Heart left ventricle (tissue), 13 donors: Measurements from ENCODE around the gene POLG.

Experiments
- POLR2A ChIP-seq, 2 donors: fragments of 450-650 bp; IDR thresholded peaks; one replicate each; pipeline ENCODE4 v1.6.1; 2017; ENCODE audit warnings: antibody characterized with exemption in 2 of 2, mild to moderate bottlenecking in 2 of 2, moderate library complexity in 2 of 2
- TF ChIP-seq, protein P1 (sequence below), 12 donors: fragments of 200-600 bp; sonication (generic) in 4 of 12; IDR thresholded peaks; one replicate each; pipeline versions ENCODE4 v1.5.0 to v1.8.0; 2018 to 2022; ENCODE audit warnings: antibody characterized with exemption in 12 of 12, mild to moderate bottlenecking in 5 of 12
- donor health status: ischemic (EF 13 %, LVEDD 7.1; RV severe dilation, severe dysfunction).
- donor health status: DM: no; HTN: yes; CAD: no.
- donor health status: DM: no; HTN: no; CAD: no.
- donor health status: ischemic (EF 25% LVEDD 6.9; RV normal size, moderate dysfunction).
- donor health status: ischemic (EF 25% LVEDD 5.7; RV mildly dilated, moderate dysfunction).
- donor health status: ischemic (EF 35%, LVEDD 5.7; RV mildly dilated, moderate dysfunction).
- donor health status: nonischemic (EF 11% LVEDD 7.7; RV severe dilation, severe dysfunction).
- donor health status: DM: yes; HTN: yes; CAD: no.
- donor health status: PGD.
- donor health status: ischemic (EF 29% LVEDD 5.4; RV normal size, mild dysfunction).
- donor health status: nonischemic (EF 23%, LVEDD 6.1; RV moderate dilation, normal function).

DNA sequence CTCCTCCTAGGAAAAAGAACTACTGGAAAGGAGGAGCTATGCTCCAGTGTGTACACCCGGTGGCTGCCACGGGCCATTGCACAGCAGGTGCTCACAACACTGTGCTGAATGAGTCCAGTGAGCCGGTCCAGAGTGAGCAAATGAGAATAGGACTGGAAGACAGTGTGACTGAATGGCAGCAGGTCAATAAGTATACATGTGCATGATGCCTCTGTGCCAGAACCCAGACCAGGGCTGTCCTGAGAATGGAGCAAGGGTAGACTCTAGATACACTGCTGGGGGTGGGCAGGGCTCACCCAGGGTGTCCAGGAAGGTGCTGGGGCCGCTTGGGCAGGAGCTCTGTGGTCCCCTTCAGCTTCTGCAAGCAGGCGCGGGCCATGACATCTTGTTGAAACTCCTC is 8.3 kb downstream of the POLG start:
- TF ChIP-seq, protein P1, sequence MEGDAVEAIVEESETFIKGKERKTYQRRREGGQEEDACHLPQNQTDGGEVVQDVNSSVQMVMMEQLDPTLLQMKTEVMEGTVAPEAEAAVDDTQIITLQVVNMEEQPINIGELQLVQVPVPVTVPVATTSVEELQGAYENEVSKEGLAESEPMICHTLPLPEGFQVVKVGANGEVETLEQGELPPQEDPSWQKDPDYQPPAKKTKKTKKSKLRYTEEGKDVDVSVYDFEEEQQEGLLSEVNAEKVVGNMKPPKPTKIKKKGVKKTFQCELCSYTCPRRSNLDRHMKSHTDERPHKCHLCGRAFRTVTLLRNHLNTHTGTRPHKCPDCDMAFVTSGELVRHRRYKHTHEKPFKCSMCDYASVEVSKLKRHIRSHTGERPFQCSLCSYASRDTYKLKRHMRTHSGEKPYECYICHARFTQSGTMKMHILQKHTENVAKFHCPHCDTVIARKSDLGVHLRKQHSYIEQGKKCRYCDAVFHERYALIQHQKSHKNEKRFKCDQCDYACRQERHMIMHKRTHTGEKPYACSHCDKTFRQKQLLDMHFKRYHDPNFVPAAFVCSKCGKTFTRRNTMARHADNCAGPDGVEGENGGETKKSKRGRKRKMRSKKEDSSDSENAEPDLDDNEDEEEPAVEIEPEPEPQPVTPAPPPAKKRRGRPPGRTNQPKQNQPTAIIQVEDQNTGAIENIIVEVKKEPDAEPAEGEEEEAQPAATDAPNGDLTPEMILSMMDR (IDR thresholded peaks at IDR 0.05), result no peak
- TF ChIP-seq POLR2A (IDR thresholded peaks at IDR 0.05), result no peak
